Esophagus squamous epithelium (tissue), 4 donors: ENCODE measurements around the gene TBC1D23.

Source experiments
- POLR2A ChIP-seq, 4 donors: fragments of 450-650 bp; IDR thresholded peaks; one replicate each; pipeline ENCODE4 v1.6.1; 2017; ENCODE audit warnings: antibody characterized with exemption in 4 of 4, mild to moderate bottlenecking in 4 of 4, moderate library complexity in 3 of 4
- TF ChIP-seq, protein P1 (sequence below), 6 experiments: fragments of 450-650 bp in 4 of 6; fragments of 200-600 bp in 2 of 6; sonication (generic) in 2 of 6; IDR thresholded peaks; one replicate each; pipeline ENCODE4 v1.5.1; 2016 to 2019; ENCODE audit warnings: antibody characterized with exemption in 6 of 6, mild to moderate bottlenecking in 4 of 6, moderate library complexity in 4 of 6

DNA sequence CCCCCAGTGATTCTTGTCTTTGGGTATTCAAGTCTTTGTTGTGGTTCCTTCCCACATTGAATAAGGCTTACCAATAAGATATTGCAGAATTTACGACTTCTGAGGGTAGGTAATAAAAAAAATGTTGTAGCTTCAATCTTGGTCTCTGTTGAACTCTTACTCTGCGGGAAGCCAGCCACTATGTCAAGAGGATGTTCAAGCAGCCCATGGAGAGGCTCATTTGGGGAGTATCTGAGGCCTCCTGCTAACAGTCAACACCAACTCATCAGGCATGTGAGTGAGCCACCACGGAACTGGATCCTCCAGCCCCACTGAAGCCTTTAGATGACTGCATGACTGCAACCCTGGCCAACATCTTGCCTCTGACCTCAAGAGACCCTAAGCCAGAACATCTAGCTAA, 3.2 kb upstream of the TBC1D23 start:
- TF ChIP-seq, protein P1, sequence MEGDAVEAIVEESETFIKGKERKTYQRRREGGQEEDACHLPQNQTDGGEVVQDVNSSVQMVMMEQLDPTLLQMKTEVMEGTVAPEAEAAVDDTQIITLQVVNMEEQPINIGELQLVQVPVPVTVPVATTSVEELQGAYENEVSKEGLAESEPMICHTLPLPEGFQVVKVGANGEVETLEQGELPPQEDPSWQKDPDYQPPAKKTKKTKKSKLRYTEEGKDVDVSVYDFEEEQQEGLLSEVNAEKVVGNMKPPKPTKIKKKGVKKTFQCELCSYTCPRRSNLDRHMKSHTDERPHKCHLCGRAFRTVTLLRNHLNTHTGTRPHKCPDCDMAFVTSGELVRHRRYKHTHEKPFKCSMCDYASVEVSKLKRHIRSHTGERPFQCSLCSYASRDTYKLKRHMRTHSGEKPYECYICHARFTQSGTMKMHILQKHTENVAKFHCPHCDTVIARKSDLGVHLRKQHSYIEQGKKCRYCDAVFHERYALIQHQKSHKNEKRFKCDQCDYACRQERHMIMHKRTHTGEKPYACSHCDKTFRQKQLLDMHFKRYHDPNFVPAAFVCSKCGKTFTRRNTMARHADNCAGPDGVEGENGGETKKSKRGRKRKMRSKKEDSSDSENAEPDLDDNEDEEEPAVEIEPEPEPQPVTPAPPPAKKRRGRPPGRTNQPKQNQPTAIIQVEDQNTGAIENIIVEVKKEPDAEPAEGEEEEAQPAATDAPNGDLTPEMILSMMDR (IDR thresholded peaks at IDR 0.05), result no peak
- no peak for TF ChIP-seq POLR2A (IDR thresholded peaks at IDR 0.05)
